GDM1 (cell line): ENCODE data around the gene SCAPER.
"Not testable (repeated sequence)": the region's sequence is repeated elsewhere in the genome, so short reads cannot be mapped to it uniquely, and the experiment has no call there.

ENCODE experiments used
- DNase-seq: peaks from one replicate; lab custom pipeline; 2025; lab: John Stamatoyannopoulos, UW

The SCAPER gene

GRCh38 chr15:76861815-76862397 is 43.2 kb downstream of the SCAPER start:
- DNase-seq, result no peak

GRCh38 chr15:76860201-76860600 is 44.9 kb downstream of the SCAPER start:
- no peak for DNase-seq

- not testable (repeated sequence) for DNase-seq
Measured at GRCh38 chr15:76850367-76850766, 54.8 kb downstream of the SCAPER start.

GRCh38 chr15:76846782-76847181 is 58.4 kb downstream of the SCAPER start:
- no peak for DNase-seq

GRCh38 chr15:76844096-76844495 is 61.0 kb downstream of the SCAPER start:
- no peak for DNase-seq

- no peak for DNase-seq
Measured at GRCh38 chr15:76843269-76843668, 61.9 kb downstream of the SCAPER start.

GRCh38 chr15:76840830-76841460 is 64.2 kb downstream of the SCAPER start:
- peak; percentile 7 for DNase-seq

GRCh38 chr15:76839173-76839572 is 66.0 kb downstream of the SCAPER start:
- no peak for DNase-seq

GRCh38 chr15:76837474-76837873 is 67.7 kb downstream of the SCAPER start:
- DNase-seq, result no peak

GRCh38 chr15:76829939-76830338 is 75.2 kb downstream of the SCAPER start:
- DNase-seq, result no peak

GRCh38 chr15:76823890-76824289 is 81.2 kb downstream of the SCAPER start:
- DNase-seq, result no peak

- no peak for DNase-seq
Measured at GRCh38 chr15:76823303-76823702, 81.8 kb downstream of the SCAPER start.

- not testable (repeated sequence) for DNase-seq
Measured at GRCh38 chr15:76818926-76819325, 86.2 kb downstream of the SCAPER start.

- no peak for DNase-seq
Measured at GRCh38 chr15:76815421-76815820, 89.7 kb downstream of the SCAPER start.

- no peak for DNase-seq
Measured at GRCh38 chr15:76812381-76812780, 92.8 kb downstream of the SCAPER start.

- no peak for DNase-seq
Measured at GRCh38 chr15:76809412-76810103, 95.6 kb downstream of the SCAPER start.

GRCh38 chr15:76803049-76803571 is 102.0 kb downstream of the SCAPER start:
- no peak for DNase-seq

- DNase-seq, result no peak
Measured at GRCh38 chr15:76802411-76802810, 102.7 kb downstream of the SCAPER start.

GRCh38 chr15:76799760-76800159 is 105.4 kb downstream of the SCAPER start:
- DNase-seq, result no peak

GRCh38 chr15:76795217-76795616 is 109.9 kb downstream of the SCAPER start:
- no peak for DNase-seq

- no peak for DNase-seq
Measured at GRCh38 chr15:76793162-76793561, 112.0 kb downstream of the SCAPER start.

- no peak for DNase-seq
Measured at GRCh38 chr15:76791511-76791910, 113.6 kb downstream of the SCAPER start.

- no peak for DNase-seq
Measured at GRCh38 chr15:76787273-76787672, 117.9 kb downstream of the SCAPER start.
